ENCODE results near the gene ORMDL3.
A peak's percentile ranks its signal among the peaks of the same experiment; 100 is the strongest.

The ORMDL3 gene

DNA sequence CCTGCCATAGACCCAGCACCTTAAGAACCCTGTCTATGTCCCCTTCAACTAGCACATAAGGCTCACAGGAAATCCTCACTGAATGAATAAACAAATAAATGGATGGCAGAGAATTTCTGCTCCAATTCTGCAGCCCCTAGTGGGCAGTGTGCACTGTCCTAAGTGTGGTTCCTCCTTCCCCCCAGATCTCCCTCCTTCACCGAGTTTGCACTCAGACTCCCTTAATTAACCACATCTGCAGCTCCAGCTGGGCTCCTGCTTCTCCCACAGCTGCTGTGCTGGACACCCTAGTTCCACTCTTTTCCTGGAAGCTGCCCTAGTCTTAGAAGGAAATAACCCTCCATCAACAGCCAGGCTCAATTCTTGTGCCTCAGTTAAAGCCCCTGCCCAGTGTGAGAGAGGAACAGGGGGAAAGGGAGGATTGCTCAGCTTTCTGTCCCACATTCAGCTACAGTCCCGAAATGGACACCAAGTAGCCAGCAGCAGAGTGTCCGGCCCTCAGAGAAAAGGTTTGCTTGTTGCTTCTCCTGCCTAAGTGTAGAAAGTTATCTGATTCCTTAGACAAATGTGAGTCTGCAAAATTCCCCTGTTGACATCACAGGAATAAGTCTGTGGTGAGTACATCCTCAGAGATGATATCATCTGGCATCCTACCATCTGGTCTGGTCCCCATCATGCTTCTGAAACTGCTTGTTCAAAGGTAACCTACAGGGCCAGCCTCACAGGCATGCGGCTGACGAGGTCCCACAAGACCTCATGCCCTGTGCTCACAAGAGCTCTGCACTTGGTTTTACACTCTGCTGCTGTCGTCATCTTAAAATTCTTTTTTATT lies 12.4 kb upstream of the ORMDL3 start:
- peak; percentile 82 for TF ChIP-seq CTCF (IDR thresholded peaks at IDR 0.05; ENCODE audit: low read depth, low read length, missing control alignments)
- H3K4me3 ChIP-seq (replicated peaks; ENCODE audit: low read depth, low read length), result no peak overlapping the region
- peak; percentile 79 for DNase-seq (ENCODE audit: extremely low read depth, low read depth)

- no peak for TF ChIP-seq CTCF (IDR thresholded peaks at IDR 0.05; ENCODE audit: low read depth, low read length, missing control alignments)
- no peak for DNase-seq (ENCODE audit: extremely low read depth, low read depth)
- H3K4me3 ChIP-seq (replicated peaks; ENCODE audit: low read depth, low read length), result no peak overlapping the region
Observed at GRCh38 chr17:39939106-39939505, 11.7 kb upstream of the ORMDL3 start.

DNA sequence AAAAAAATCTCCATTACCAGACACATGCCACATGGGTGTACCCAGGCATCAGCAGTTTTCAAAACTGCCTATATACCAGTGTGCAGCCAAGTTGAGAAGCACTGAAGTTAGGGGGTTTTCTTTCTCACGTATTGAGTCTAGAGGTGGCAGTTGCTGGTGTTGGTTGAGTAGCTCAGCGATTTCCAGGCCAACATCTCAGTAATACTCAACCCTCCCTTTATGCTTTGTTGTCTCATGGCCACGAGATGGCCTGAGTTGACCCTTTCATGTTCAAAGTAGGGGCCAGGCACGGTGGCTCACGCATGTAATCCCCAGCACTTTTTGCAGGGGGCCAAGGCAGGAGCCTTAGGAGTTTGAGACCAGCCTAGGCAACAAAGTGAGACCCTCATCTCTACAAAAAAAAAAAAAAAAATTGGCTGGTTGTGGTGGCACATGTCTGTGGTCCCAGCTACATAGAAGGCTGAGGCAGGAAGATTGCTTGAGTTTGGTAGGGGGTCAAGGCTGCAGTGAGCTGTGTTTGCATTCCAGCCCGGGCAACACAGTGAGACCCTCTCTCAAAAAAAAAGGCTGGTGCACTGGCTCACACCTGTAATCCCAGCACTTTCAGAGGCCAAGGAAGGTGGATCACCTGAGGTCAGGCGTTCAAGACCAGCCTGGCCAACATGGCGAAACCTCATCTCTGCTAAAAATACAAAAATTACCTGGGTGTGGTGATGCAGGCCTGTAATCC lies 10.9 kb upstream of the ORMDL3 start:
- no peak for DNase-seq (ENCODE audit: extremely low read depth, low read depth)
- no peak overlapping the region for H3K4me3 ChIP-seq (replicated peaks; ENCODE audit: low read depth, low read length)
- TF ChIP-seq CTCF (IDR thresholded peaks at IDR 0.05; ENCODE audit: low read depth, low read length, missing control alignments), result no peak

DNA sequence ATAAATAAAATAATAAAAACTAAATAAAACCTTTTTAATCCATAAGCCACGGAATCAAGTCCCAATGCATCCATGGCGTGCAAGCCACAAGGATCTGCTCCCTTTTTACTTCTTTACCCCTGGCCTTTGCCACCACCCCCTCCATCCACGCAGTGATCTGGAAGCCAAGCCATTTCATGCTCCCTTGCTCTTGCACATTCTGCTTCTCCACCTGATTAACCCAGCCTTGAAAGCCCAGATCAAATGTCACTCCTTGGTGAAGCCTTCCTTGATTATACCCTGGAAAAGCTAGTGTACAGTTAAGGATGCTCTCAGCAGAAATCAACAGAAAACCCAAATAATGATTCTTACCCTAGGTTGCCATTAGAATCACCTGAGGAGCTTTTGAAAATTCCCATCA lies 10.0 kb upstream of the ORMDL3 start:
- TF ChIP-seq CTCF (IDR thresholded peaks at IDR 0.05; ENCODE audit: low read depth, low read length, missing control alignments), result no peak
- DNase-seq (ENCODE audit: extremely low read depth, low read depth), result no peak
- H3K4me3 ChIP-seq (replicated peaks; ENCODE audit: low read depth, low read length), result no peak overlapping the region

GRCh38 chr17:39935909-39936308 lies 8.5 kb upstream of the ORMDL3 start:
- no peak for DNase-seq (ENCODE audit: extremely low read depth, low read depth)
- no peak overlapping the region for H3K4me3 ChIP-seq (replicated peaks; ENCODE audit: low read depth, low read length)
- no peak for TF ChIP-seq CTCF (IDR thresholded peaks at IDR 0.05; ENCODE audit: low read depth, low read length, missing control alignments)

DNA sequence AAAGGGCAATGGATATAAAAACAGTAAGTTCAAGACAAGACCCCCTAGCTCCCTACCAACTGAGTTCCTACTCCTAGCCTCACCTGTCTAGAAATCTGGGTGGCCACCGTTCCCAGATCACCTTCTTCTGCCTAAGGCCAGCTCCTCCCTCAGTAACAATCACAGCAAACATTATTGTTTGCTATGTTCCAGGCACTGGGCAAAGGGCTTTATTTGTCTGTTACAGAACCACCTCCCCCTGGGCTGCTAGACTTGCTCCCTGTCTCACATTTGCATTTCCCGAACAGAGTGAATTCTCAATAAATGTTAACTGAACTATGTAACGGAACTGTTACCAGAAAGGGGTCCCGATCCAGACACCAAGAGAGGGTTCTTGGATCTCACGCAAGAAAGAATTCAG lies 6.9 kb upstream of the ORMDL3 start:
- TF ChIP-seq CTCF (IDR thresholded peaks at IDR 0.05; ENCODE audit: low read depth, low read length, missing control alignments), result no peak
- no peak overlapping the region for H3K4me3 ChIP-seq (replicated peaks; ENCODE audit: low read depth, low read length)
- DNase-seq (ENCODE audit: extremely low read depth, low read depth), result no peak

All from HFF-Myc (cell line).